ENCODE results near the gene ADCY2. TPM values are rescaled to one million over a fixed set of nuclear protein-coding genes. Genes with fewer than 3 reads are reported as not detected.

The ADCY2 gene
- total RNA-seq, 4 donors from 2014 or later = 4.8 to 9.1 (median 5.7) TPM

DNA sequence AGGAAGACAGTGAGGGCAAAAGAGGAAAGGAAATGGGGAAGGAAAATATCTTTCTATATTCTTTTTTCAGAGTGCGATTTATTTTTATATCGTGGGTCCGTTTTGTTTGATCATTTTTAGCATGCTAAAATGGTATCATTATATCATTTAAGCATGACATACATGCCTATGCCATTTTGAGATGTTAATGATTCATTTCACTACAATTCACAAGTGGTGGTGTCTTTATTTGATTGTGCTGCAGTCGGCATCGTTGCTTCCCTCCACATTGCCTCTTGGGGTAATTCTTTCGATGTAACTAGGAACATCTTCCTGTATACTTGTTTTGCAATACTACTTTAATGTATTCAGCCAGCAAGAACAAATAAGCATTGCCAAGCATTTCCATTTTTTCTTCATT is 309.8 kb downstream of the ADCY2 start:
- no peak overlapping the region for H3K27ac ChIP-seq (replicated peaks in 1 of 4)
- intact Hi-C loops (cut with DNase I) = no loop called here
- no peaks in the 10 kb centered on the region for H3K4me1 ChIP-seq
- TF ChIP-seq POLR2AphosphoS5 (IDR thresholded peaks at IDR 0.05) = no peak
- TF ChIP-seq, protein P1, sequence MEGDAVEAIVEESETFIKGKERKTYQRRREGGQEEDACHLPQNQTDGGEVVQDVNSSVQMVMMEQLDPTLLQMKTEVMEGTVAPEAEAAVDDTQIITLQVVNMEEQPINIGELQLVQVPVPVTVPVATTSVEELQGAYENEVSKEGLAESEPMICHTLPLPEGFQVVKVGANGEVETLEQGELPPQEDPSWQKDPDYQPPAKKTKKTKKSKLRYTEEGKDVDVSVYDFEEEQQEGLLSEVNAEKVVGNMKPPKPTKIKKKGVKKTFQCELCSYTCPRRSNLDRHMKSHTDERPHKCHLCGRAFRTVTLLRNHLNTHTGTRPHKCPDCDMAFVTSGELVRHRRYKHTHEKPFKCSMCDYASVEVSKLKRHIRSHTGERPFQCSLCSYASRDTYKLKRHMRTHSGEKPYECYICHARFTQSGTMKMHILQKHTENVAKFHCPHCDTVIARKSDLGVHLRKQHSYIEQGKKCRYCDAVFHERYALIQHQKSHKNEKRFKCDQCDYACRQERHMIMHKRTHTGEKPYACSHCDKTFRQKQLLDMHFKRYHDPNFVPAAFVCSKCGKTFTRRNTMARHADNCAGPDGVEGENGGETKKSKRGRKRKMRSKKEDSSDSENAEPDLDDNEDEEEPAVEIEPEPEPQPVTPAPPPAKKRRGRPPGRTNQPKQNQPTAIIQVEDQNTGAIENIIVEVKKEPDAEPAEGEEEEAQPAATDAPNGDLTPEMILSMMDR (IDR thresholded peaks at IDR 0.05) = no peak
- TF ChIP-seq POLR2A (IDR thresholded peaks at IDR 0.05; ENCODE audit: low read depth) = no peak
- TF ChIP-seq EP300 (IDR thresholded peaks at IDR 0.05) = no peak
- H3K4me3 ChIP-seq = no peak overlapping the region
- peaks cover 0 to 10% (median 3%) of the 10 kb centered on the region in 4 donors for H3K36me3 ChIP-seq
- DNase-seq (ENCODE audit: extremely low spot score) = no peak
- WGBS = 88% methylated on average over 6 of the region's 6 CpGs
- H3K9me3 ChIP-seq = no peaks in the 10 kb centered on the region
- no peaks in the 10 kb centered on the region for H3K27me3 ChIP-seq

DNA sequence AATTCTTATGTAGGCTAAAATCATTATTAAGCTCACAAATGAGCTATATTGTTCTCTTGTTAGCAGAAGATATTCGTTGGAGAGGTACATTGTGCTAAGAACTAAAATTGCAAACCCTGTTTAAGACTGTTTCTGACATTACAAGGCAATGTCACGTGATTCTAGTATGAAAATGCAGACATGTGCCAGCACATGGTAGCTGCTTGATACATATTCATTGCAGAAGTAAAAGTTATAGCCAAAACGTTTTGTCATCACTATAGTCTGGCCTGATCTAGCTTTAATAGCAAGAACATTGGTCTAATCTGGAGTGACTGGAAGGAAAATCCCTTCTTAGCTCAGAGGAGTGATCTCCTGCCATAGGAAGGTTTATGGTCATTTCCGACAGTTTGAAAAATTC is 310.3 kb downstream of the ADCY2 start:
- intact Hi-C loops (cut with DNase I) = no loop called here

DNA sequence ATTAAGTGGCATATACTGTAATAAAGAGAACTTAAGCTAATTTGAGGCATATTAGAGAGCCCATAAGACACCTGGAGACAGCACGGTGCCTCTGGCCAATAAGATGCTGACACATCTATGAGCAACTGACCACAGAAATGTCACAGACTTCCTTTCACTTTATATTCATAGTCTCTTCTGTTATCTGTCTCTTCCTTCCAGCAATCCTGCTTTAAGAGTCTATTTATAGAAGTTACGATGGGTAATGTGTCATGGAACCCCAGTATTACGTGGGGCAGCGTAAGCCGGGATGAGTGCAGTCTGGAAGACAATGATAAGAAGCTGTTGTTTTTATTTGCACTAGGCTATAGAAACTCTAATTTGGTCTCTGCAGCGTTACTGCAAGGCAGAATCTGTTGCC is 318.2 kb downstream of the ADCY2 start:
- no peak overlapping the region for H3K4me3 ChIP-seq
- H3K27me3 ChIP-seq = no peaks in the 10 kb centered on the region
- no peaks in the 10 kb centered on the region for H3K9me3 ChIP-seq
- TF ChIP-seq POLR2A (IDR thresholded peaks at IDR 0.05; ENCODE audit: low read depth) (no peak), POLR2AphosphoS5 (IDR thresholded peaks at IDR 0.05) (no peak), EP300 (IDR thresholded peaks at IDR 0.05) (no peak)
- TF ChIP-seq, protein P1 (IDR thresholded peaks at IDR 0.05) = no peak
- H3K4me1 ChIP-seq = no peaks in the 10 kb centered on the region
- no peak for DNase-seq (ENCODE audit: extremely low spot score)
- intact Hi-C loops (cut with DNase I) = no loop called here
- WGBS = 83% methylated on average over 6 of the region's 6 CpGs
- H3K36me3 ChIP-seq = peaks cover 0 to 8% (median 1%) of the 10 kb centered on the region in 4 donors
- no peak overlapping the region for H3K27ac ChIP-seq (replicated peaks in 1 of 4)

More for the DNA sequence above, 310.3 kb downstream of the ADCY2 start:
- H3K36me3 ChIP-seq = peaks cover 0 to 10% (median 3%) of the 10 kb centered on the region in 4 donors
- no peak overlapping the region for H3K27ac ChIP-seq (replicated peaks in 1 of 4)
- no peak for DNase-seq (ENCODE audit: extremely low spot score)
- no peak overlapping the region for H3K4me3 ChIP-seq
- TF ChIP-seq EP300 (IDR thresholded peaks at IDR 0.05) = no peak
- no peak for TF ChIP-seq POLR2AphosphoS5 (IDR thresholded peaks at IDR 0.05)
- TF ChIP-seq POLR2A (IDR thresholded peaks at IDR 0.05; ENCODE audit: low read depth) = no peak
- TF ChIP-seq, protein P1 (IDR thresholded peaks at IDR 0.05) = no peak
- no peaks in the 10 kb centered on the region for H3K4me1 ChIP-seq
- no peaks in the 10 kb centered on the region for H3K27me3 ChIP-seq
- H3K9me3 ChIP-seq = no peaks in the 10 kb centered on the region
- 59% methylated on average over 4 of the region's 4 CpGs for WGBS

DNA sequence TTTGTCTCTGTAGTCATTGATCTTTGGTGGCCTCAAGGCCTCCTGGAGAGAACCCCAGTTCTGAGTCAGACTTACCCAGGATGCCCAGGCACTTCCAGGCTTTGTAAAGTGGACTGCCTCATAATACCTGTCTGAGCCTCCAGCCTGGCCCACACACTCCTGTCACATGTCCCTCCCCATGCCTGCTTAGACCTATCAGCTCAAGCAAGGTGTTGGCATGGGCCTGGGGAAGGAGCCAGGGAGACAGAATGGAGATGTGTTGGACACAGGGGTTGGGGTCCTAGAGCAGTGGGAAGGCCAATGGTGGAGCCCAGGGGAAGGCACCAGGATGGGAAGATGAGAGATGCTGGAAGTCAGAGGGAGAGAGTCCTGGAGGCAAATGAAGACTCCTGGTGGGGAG is 318.8 kb downstream of the ADCY2 start:
- DNase-seq (ENCODE audit: extremely low spot score) = no peak
- Histone ChIP-seq H3K36me3 (peaks cover 0 to 2% (median 0%) of the 10 kb centered on the region in 4 donors), H3K4me3 (no peak overlapping the region), H3K9me3 (no peaks in the 10 kb centered on the region), H3K27me3 (no peaks in the 10 kb centered on the region), H3K27ac (replicated peaks in 1 of 4) (no peak overlapping the region), H3K4me1 (no peaks in the 10 kb centered on the region)
- intact Hi-C loops (cut with DNase I) = no loop called here
- TF ChIP-seq POLR2AphosphoS5 (IDR thresholded peaks at IDR 0.05) (no peak), POLR2A (IDR thresholded peaks at IDR 0.05; ENCODE audit: low read depth) (no peak), EP300 (IDR thresholded peaks at IDR 0.05) (no peak)
- TF ChIP-seq, protein P1 (IDR thresholded peaks at IDR 0.05) = no peak

DNA sequence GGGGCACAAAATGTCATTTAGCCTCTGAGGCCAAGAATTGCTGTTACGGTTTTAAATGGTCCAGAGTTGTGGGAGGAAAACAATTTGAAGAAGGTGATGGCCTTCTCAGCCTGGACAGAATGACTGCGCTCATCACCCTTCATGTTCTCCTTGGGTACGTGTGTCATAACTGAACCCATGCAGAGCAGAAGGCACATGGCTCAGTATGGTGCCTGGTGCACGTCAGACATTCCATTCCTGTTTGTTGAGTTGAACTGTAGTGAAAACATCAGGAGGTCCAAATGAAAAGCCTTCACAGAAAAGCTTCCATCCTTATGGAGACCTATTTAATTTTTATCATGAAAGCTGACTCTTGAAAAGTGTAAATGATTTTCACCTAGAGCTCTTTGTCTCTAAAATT is 321.8 kb downstream of the ADCY2 start:
- Histone ChIP-seq H3K4me3 (no peak overlapping the region), H3K27me3 (no peaks in the 10 kb centered on the region), H3K9me3 (no peaks in the 10 kb centered on the region), H3K36me3 (peaks cover 0 to 3% (median 0%) of the 10 kb centered on the region in 4 donors), H3K27ac (replicated peaks in 1 of 4) (no peak overlapping the region), H3K4me1 (no peaks in the 10 kb centered on the region)
- DNase-seq (ENCODE audit: extremely low spot score) = no peak
- intact Hi-C loops (cut with DNase I) = no loop called here
- WGBS = 91% methylated on average over 4 of the region's 4 CpGs
- TF ChIP-seq, protein P1 (IDR thresholded peaks at IDR 0.05) = no peak
- TF ChIP-seq EP300 (IDR thresholded peaks at IDR 0.05) (no peak), POLR2AphosphoS5 (IDR thresholded peaks at IDR 0.05) (no peak), POLR2A (IDR thresholded peaks at IDR 0.05; ENCODE audit: low read depth) (no peak)
